ENCODE measurements around the gene CDC27.

DNA sequence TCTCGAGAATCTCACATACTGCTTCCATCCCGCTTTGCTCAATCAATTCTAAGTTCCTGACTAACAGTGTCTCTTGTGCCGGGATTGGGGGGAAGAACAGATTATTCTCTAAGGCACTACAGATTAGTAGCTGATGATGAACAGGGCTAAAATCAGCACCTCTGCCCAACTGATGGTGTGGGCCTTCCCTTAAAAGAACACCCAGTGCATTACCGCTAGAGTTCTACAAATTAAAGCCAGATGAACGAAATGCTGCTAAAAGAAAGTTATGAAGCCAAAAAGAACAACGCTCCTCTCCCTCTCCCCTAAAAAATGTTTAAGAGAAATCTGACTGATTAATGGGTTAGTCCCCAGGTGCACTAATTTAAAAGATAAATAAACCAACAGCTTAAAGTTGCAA is 4.4 kb downstream of the CDC27 start:
- TF ChIP-seq, protein P1, sequence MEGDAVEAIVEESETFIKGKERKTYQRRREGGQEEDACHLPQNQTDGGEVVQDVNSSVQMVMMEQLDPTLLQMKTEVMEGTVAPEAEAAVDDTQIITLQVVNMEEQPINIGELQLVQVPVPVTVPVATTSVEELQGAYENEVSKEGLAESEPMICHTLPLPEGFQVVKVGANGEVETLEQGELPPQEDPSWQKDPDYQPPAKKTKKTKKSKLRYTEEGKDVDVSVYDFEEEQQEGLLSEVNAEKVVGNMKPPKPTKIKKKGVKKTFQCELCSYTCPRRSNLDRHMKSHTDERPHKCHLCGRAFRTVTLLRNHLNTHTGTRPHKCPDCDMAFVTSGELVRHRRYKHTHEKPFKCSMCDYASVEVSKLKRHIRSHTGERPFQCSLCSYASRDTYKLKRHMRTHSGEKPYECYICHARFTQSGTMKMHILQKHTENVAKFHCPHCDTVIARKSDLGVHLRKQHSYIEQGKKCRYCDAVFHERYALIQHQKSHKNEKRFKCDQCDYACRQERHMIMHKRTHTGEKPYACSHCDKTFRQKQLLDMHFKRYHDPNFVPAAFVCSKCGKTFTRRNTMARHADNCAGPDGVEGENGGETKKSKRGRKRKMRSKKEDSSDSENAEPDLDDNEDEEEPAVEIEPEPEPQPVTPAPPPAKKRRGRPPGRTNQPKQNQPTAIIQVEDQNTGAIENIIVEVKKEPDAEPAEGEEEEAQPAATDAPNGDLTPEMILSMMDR (conservative IDR thresholded peaks at IDR 0.05; ENCODE audit: low read length), result no peak
- no peak for TF ChIP-seq EZH2phosphoT487 (IDR thresholded peaks at IDR 0.05; ENCODE audit: borderline replicate concordance)

Data from Loucy (cell line).